Measurements from ENCODE around the gene PVALEF. TPM values are rescaled to one million over a fixed set of nuclear protein-coding genes. Genes with fewer than 3 reads are reported as not detected.

PVALEF gene
- polyA plus RNA-seq, 1 donor: 0.34 TPM

- H3K4me3 ChIP-seq (ENCODE audit: low read length): no peak overlapping the region
- no peaks in the 10 kb centered on the region for H3K4me1 ChIP-seq (ENCODE audit: control insufficient read depth, insufficient read depth, low read length)
- no CpG with 5 or more reads among the region's 14 CpGs for WGBS (ENCODE audit: insufficient coverage, low lambda C conversion rate)
- H3K27me3 ChIP-seq (ENCODE audit: control insufficient read depth, insufficient read depth, low read length): no peaks in the 10 kb centered on the region
- peaks cover 10% of the 10 kb centered on the region for H3K36me3 ChIP-seq (ENCODE audit: control insufficient read depth, insufficient read depth, low read length)
- H3K9me3 ChIP-seq (ENCODE audit: control insufficient read depth, low read depth, low read length): no peaks in the 10 kb centered on the region
- DNase-seq: no peak
- no peak overlapping the region for H3K27ac ChIP-seq (ENCODE audit: low read length)
These were observed 26.3 kb downstream of the PVALEF start for GRCh38 chr17:81191646-81192045.

GRCh38 chr17:81192386-81193050 lies 27.2 kb downstream of the PVALEF start:
- no peak overlapping the region for H3K4me3 ChIP-seq (ENCODE audit: low read length)
- H3K27ac ChIP-seq (ENCODE audit: low read length): no peak overlapping the region
- no peak for DNase-seq
- no peaks in the 10 kb centered on the region for H3K27me3 ChIP-seq (ENCODE audit: control insufficient read depth, insufficient read depth, low read length)
- no CpG with 5 or more reads among the region's 34 CpGs for WGBS (ENCODE audit: insufficient coverage, low lambda C conversion rate)
- peaks cover 13% of the 10 kb centered on the region for H3K36me3 ChIP-seq (ENCODE audit: control insufficient read depth, insufficient read depth, low read length)
- H3K4me1 ChIP-seq (ENCODE audit: control insufficient read depth, insufficient read depth, low read length): no peaks in the 10 kb centered on the region
- no peaks in the 10 kb centered on the region for H3K9me3 ChIP-seq (ENCODE audit: control insufficient read depth, low read depth, low read length)

GRCh38 chr17:81193051-81193410 lies 27.7 kb downstream of the PVALEF start:
- WGBS (ENCODE audit: insufficient coverage, low lambda C conversion rate): no CpG with 5 or more reads among the region's 17 CpGs
- Histone ChIP-seq H3K4me3 (ENCODE audit: low read length) (no peak overlapping the region), H3K36me3 (ENCODE audit: control insufficient read depth, insufficient read depth, low read length) (peaks cover 13% of the 10 kb centered on the region)

GRCh38 chr17:81193470-81194224 lies 28.3 kb downstream of the PVALEF start:
- 60% methylated on average over 1 of the region's 38 CpGs for WGBS (ENCODE audit: insufficient coverage, low lambda C conversion rate)
- Histone ChIP-seq H3K27me3 (ENCODE audit: control insufficient read depth, insufficient read depth, low read length) (no peaks in the 10 kb centered on the region), H3K4me1 (ENCODE audit: control insufficient read depth, insufficient read depth, low read length) (no peaks in the 10 kb centered on the region), H3K9me3 (ENCODE audit: control insufficient read depth, low read depth, low read length) (no peaks in the 10 kb centered on the region), H3K36me3 (ENCODE audit: control insufficient read depth, insufficient read depth, low read length) (peaks cover 13% of the 10 kb centered on the region), H3K27ac (ENCODE audit: low read length) (no peak overlapping the region), H3K4me3 (ENCODE audit: low read length) (no peak overlapping the region)
- DNase-seq: no peak

More at GRCh38 chr17:81193051-81193410, 27.7 kb downstream of the PVALEF start:
- Histone ChIP-seq H3K27me3 (ENCODE audit: control insufficient read depth, insufficient read depth, low read length) (no peaks in the 10 kb centered on the region), H3K27ac (ENCODE audit: low read length) (no peak overlapping the region), H3K9me3 (ENCODE audit: control insufficient read depth, low read depth, low read length) (no peaks in the 10 kb centered on the region), H3K4me1 (ENCODE audit: control insufficient read depth, insufficient read depth, low read length) (no peaks in the 10 kb centered on the region)
- DNase-seq: no peak

- no CpG with 5 or more reads among the region's 21 CpGs for WGBS (ENCODE audit: insufficient coverage, low lambda C conversion rate)
- H3K4me3 ChIP-seq (ENCODE audit: low read length): no peak overlapping the region
These were observed 29.0 kb downstream of the PVALEF start for GRCh38 chr17:81194225-81194760.

GRCh38 chr17:81194941-81195901 lies 29.9 kb downstream of the PVALEF start:
- Histone ChIP-seq H3K9me3 (ENCODE audit: control insufficient read depth, low read depth, low read length) (no peaks in the 10 kb centered on the region), H3K27me3 (ENCODE audit: control insufficient read depth, insufficient read depth, low read length) (no peaks in the 10 kb centered on the region), H3K4me3 (ENCODE audit: low read length) (no peak overlapping the region), H3K4me1 (ENCODE audit: control insufficient read depth, insufficient read depth, low read length) (no peaks in the 10 kb centered on the region), H3K27ac (ENCODE audit: low read length) (no peak overlapping the region), H3K36me3 (ENCODE audit: control insufficient read depth, insufficient read depth, low read length) (peaks cover 10% of the 10 kb centered on the region)
- DNase-seq: no peak
- no CpG with 5 or more reads among the region's 37 CpGs for WGBS (ENCODE audit: insufficient coverage, low lambda C conversion rate)

More at GRCh38 chr17:81194225-81194760, 29.0 kb downstream of the PVALEF start:
- no peak overlapping the region for H3K27ac ChIP-seq (ENCODE audit: low read length)
- no peaks in the 10 kb centered on the region for H3K27me3 ChIP-seq (ENCODE audit: control insufficient read depth, insufficient read depth, low read length)
- DNase-seq: no peak
- H3K9me3 ChIP-seq (ENCODE audit: control insufficient read depth, low read depth, low read length): no peaks in the 10 kb centered on the region
- H3K36me3 ChIP-seq (ENCODE audit: control insufficient read depth, insufficient read depth, low read length): peaks cover 11% of the 10 kb centered on the region
- H3K4me1 ChIP-seq (ENCODE audit: control insufficient read depth, insufficient read depth, low read length): no peaks in the 10 kb centered on the region

- H3K27ac ChIP-seq (ENCODE audit: low read length): no peak overlapping the region
- H3K36me3 ChIP-seq (ENCODE audit: control insufficient read depth, insufficient read depth, low read length): peaks cover 10% of the 10 kb centered on the region
- no peak for DNase-seq
- no peaks in the 10 kb centered on the region for H3K27me3 ChIP-seq (ENCODE audit: control insufficient read depth, insufficient read depth, low read length)
- no CpG with 5 or more reads among the region's 14 CpGs for WGBS (ENCODE audit: insufficient coverage, low lambda C conversion rate)
- H3K4me1 ChIP-seq (ENCODE audit: control insufficient read depth, insufficient read depth, low read length): peaks cover 4% of the 10 kb centered on the region
- no peaks in the 10 kb centered on the region for H3K9me3 ChIP-seq (ENCODE audit: control insufficient read depth, low read depth, low read length)
- no peak overlapping the region for H3K4me3 ChIP-seq (ENCODE audit: low read length)
These were observed 30.7 kb downstream of the PVALEF start for GRCh38 chr17:81195941-81196495.

GRCh38 chr17:81196505-81197408 lies 31.4 kb downstream of the PVALEF start:
- Histone ChIP-seq H3K9me3 (ENCODE audit: control insufficient read depth, low read depth, low read length) (no peaks in the 10 kb centered on the region), H3K36me3 (ENCODE audit: control insufficient read depth, insufficient read depth, low read length) (peaks cover 10% of the 10 kb centered on the region), H3K4me1 (ENCODE audit: control insufficient read depth, insufficient read depth, low read length) (peaks cover 5% of the 10 kb centered on the region), H3K27me3 (ENCODE audit: control insufficient read depth, insufficient read depth, low read length) (no peaks in the 10 kb centered on the region), H3K27ac (ENCODE audit: low read length) (no peak overlapping the region), H3K4me3 (ENCODE audit: low read length) (no peak overlapping the region)
- WGBS (ENCODE audit: insufficient coverage, low lambda C conversion rate): no CpG with 5 or more reads among the region's 45 CpGs
- no peak for DNase-seq

GRCh38 chr17:81197409-81197795 lies 32.1 kb downstream of the PVALEF start:
- Histone ChIP-seq H3K27me3 (ENCODE audit: control insufficient read depth, insufficient read depth, low read length) (no peaks in the 10 kb centered on the region), H3K27ac (ENCODE audit: low read length) (no peak overlapping the region), H3K4me3 (ENCODE audit: low read length) (no peak overlapping the region), H3K4me1 (ENCODE audit: control insufficient read depth, insufficient read depth, low read length) (peaks cover 5% of the 10 kb centered on the region), H3K9me3 (ENCODE audit: control insufficient read depth, low read depth, low read length) (no peaks in the 10 kb centered on the region), H3K36me3 (ENCODE audit: control insufficient read depth, insufficient read depth, low read length) (peaks cover 10% of the 10 kb centered on the region)
- DNase-seq: no peak
- no CpG with 5 or more reads among the region's 14 CpGs for WGBS (ENCODE audit: insufficient coverage, low lambda C conversion rate)
